HCT116 (cell line): ENCODE results near the gene RNF217. TPM values are rescaled to one million over a fixed set of nuclear protein-coding genes. Genes with fewer than 3 reads are reported as not detected.

Source experiments
- ATAC-seq: fragments of 200-7000 bp; cut with Tn5 transposase; 2 replicates; pipeline ENCODE4 v1.9.1; 2020; ENCODE audit warnings: mild to moderate bottlenecking, moderate library complexity
- BruUV-seq: library from RNA; stranded (reverse); fragments of 400-500 nt; replicated peaks from 2 replicates; lab custom pipeline; 2021; lab: Mats Ljungman, UMichigan
- CTCF ChIA-PET: fragments of 300-600 bp; sonication (Branson Sonifier 250); formaldehyde crosslinking; loops from one replicate; lab custom pipeline; 2021; ENCODE audit warnings: antibody characterized with exemption; lab: Charles Lee
- POLR2A ChIA-PET: fragments of 300-600, 350-600 bp; sonication (Branson Sonifier 250); formaldehyde crosslinking; loops from one replicate; lab custom pipeline; 2021; ENCODE audit warnings: antibody characterized with exemption; lab: Charles Lee
- RAD21 ChIA-PET, 2 experiments: fragments of 300-600 bp; sonication (Branson Sonifier 250); formaldehyde crosslinking; loops; one replicate each; lab custom pipeline; 2023; ENCODE audit warnings: low total read pairs in 2 of 2; ENCODE audit not compliant: uncharacterized antibody in 2 of 2, unreplicated experiment in 2 of 2, low non-redundant PET in 1 of 2; lab: Charles Lee
- DNase-seq: peaks from one replicate; pipeline ENCODE4 v3.0.0-alpha.2; 2010; ENCODE audit warnings: low read depth, low spot score
- H2AFZ ChIP-seq: fragments of 200-600 bp; shearing (Covaris generic), sonication (generic); 2 replicates; pipeline ENCODE4 v1.6.1; 2017; ENCODE audit warnings: low read depth, mixed run types, mixed read lengths, antibody characterized with exemption, low read length; ENCODE audit not compliant: poor library complexity, severe bottlenecking
- H3K27ac ChIP-seq: 2 replicates; pipeline ENCODE4 v1.5.1; 2012; ENCODE audit warnings: low read depth, low read length
- H3K27me3 ChIP-seq: fragments of 200-600 bp; sonication (generic); 2 replicates; pipeline ENCODE4 v1.6.1; 2016; ENCODE audit warnings: mixed run types, low read length, mixed read lengths; ENCODE audit not compliant: insufficient read depth
- H3K36me3 ChIP-seq, 2 experiments: fragments of 200-500 bp in 1 of 2; fragments of 200-600 bp in 1 of 2; sonication (Bioruptor generic) in 1 of 2; sonication (generic) in 1 of 2; 2 replicates each; pipeline versions ENCODE4 v1.5.1 to v1.6.1; 2014 to 2016; ENCODE audit warnings: low read length in 2 of 2, inconsistent platforms in 1 of 2, mixed read lengths in 1 of 2, mixed run types in 1 of 2; ENCODE audit not compliant: insufficient read depth in 2 of 2, control insufficient read depth in 1 of 2
- H3K4me1 ChIP-seq, 2 experiments: fragments of 200-600 bp in 1 of 2; sonication (generic) in 1 of 2; 2 replicates each; pipeline versions ENCODE4 v1.5.1 to v1.6.1; 2012 to 2017; ENCODE audit warnings: low read length in 2 of 2, inconsistent platforms in 1 of 2, mild to moderate bottlenecking in 1 of 2, mixed read lengths in 1 of 2, mixed run types in 1 of 2, moderate library complexity in 1 of 2; ENCODE audit not compliant: insufficient read depth in 2 of 2, control insufficient read depth in 1 of 2
- H3K4me2 ChIP-seq: fragments of 200-600 bp; sonication (generic); 2 replicates; pipeline ENCODE4 v1.6.1; 2017; ENCODE audit warnings: mixed run types, low read length, mixed read lengths
- H3K4me3 ChIP-seq, 2 experiments: fragments of 200-600 bp in 1 of 2; sonication (generic) in 1 of 2; replicated peaks in 1 of 2; 2 replicates each; pipeline ENCODE4 v1.5.1; 2011 to 2016; ENCODE audit warnings: low read length in 2 of 2, control low read depth in 1 of 2, low read depth in 1 of 2, mild to moderate bottlenecking in 1 of 2, mixed read lengths in 1 of 2, mixed run types in 1 of 2
- H3K79me2 ChIP-seq: fragments of 200-600 bp; sonication (generic); 2 replicates; pipeline ENCODE4 v1.6.1; 2017; ENCODE audit warnings: mild to moderate bottlenecking, mixed run types, low read length, moderate library complexity, mixed read lengths; ENCODE audit not compliant: insufficient read depth
- H3K9ac ChIP-seq: fragments of 200-600 bp; sonication (generic); 2 replicates; pipeline ENCODE4 v1.6.1; 2016; ENCODE audit warnings: low read length, mixed read lengths
- H3K9me2 ChIP-seq: fragments of 200-600 bp; sonication (generic), shearing (Covaris generic); 2 replicates; pipeline ENCODE4 v1.6.1; 2017; ENCODE audit warnings: mixed run types, mild to moderate bottlenecking, moderate library complexity; ENCODE audit not compliant: insufficient read depth
- H3K9me3 ChIP-seq, 2 experiments: fragments of 200-500 bp in 1 of 2; fragments of 200-600 bp in 1 of 2; sonication (Bioruptor generic) in 1 of 2; sonication (generic) in 1 of 2; 2 replicates each; pipeline ENCODE4 v1.6.1; 2014 to 2017; ENCODE audit warnings: low read length in 2 of 2, mixed read lengths in 2 of 2, inconsistent platforms in 1 of 2, low read depth in 1 of 2, mild to moderate bottlenecking in 1 of 2, mixed run types in 1 of 2, moderate library complexity in 1 of 2; ENCODE audit not compliant: control insufficient read depth in 1 of 2, insufficient read depth in 1 of 2
- H4K20me1 ChIP-seq: fragments of 200-600 bp; sonication (generic), shearing (Covaris generic); 2 replicates; pipeline ENCODE4 v1.6.1; 2017; ENCODE audit warnings: mixed run types, mild to moderate bottlenecking, moderate library complexity; ENCODE audit not compliant: insufficient read depth
- CEBPB ChIP-seq: IDR thresholded peaks from 2 replicates; pipeline ENCODE4 v1.6.1; 2012; ENCODE audit warnings: low read depth
- EGR1 ChIP-seq: IDR thresholded peaks from 2 replicates; pipeline ENCODE4 v1.6.1; 2012; ENCODE audit warnings: low read depth
- ELF1 ChIP-seq: IDR thresholded peaks from 2 replicates; pipeline ENCODE4 v1.6.1; 2012; ENCODE audit warnings: low read depth, borderline replicate concordance
- EZH2 ChIP-seq: fragments of 200-600 bp; sonication (generic); IDR thresholded peaks from 2 replicates; pipeline ENCODE4 v1.6.1; 2017; ENCODE audit warnings: antibody characterized with exemption, mixed run types
- EZH2phosphoT487 ChIP-seq: fragments of 200-600 bp; IDR thresholded peaks from 2 replicates; pipeline ENCODE4 v1.6.1; 2018; ENCODE audit warnings: antibody characterized with exemption, borderline replicate concordance
- JUND ChIP-seq: IDR thresholded peaks from 2 replicates; pipeline ENCODE4 v1.6.1; 2012
- RAD21 ChIP-seq: IDR thresholded peaks from 2 replicates; pipeline ENCODE4 v1.6.1; 2012; ENCODE audit warnings: low read depth, mild to moderate bottlenecking
- SIN3A ChIP-seq: IDR thresholded peaks from 2 replicates; pipeline ENCODE4 v1.6.1; 2012; ENCODE audit warnings: low read depth
- SRF ChIP-seq: IDR thresholded peaks from 2 replicates; pipeline ENCODE4 v1.6.1; 2012; ENCODE audit warnings: low read depth
- YY1 ChIP-seq: IDR thresholded peaks from 2 replicates; pipeline ENCODE4 v1.6.1; 2011; ENCODE audit warnings: low read length, low read depth, moderate library complexity, mild to moderate bottlenecking; ENCODE audit not compliant: insufficient replicate concordance; ENCODE audit errors: extremely low read depth
- ZFX ChIP-seq: fragments of 450-650 bp; IDR thresholded peaks from 2 replicates; pipeline ENCODE4 v1.6.1; 2017
- ZNF274 ChIP-seq: fragments of 200-500 bp; sonication (Bioruptor generic); IDR thresholded peaks from 2 replicates; pipeline ENCODE4 v1.6.1; 2014; ENCODE audit warnings: mild to moderate bottlenecking, low read depth, low read length, inconsistent platforms
- intact Hi-C: fragments of 100-400 bp; cut with micrococcal nuclease; formaldehyde crosslinking; loops from 2 replicates; pipeline ENCODE4 v1.10.0; 2022
- total RNA-seq: library from RNA; stranded (reverse); gene quantifications from one replicate; pipeline ENCODE4 v1.2.1, GENCODE V29; 2021; ENCODE audit not compliant: unreplicated experiment
- TF ChIP-seq, protein P1 (sequence below): IDR thresholded peaks from 2 replicates; pipeline ENCODE4 v1.6.1; 2011; ENCODE audit warnings: mild to moderate bottlenecking, low read length, moderate library complexity; ENCODE audit not compliant: insufficient replicate concordance; ENCODE audit errors: extremely low read depth

RNF217 gene
- total RNA-seq, 1 experiment from 2014 or later: 20.4 TPM

GRCh38 chr6:124970243-124970642, 8.0 kb downstream of the RNF217 start:
- no peak for DNase-seq
- no peak overlapping the region for H3K4me3 ChIP-seq
- peaks cover 0 to 9% of the 10 kb centered on the region in 2 experiments; a peak in 1 of 4 replicates for H3K36me3 ChIP-seq
- H3K27me3 ChIP-seq: no peaks in the 10 kb centered on the region
- no peaks in the 10 kb centered on the region; the same call in 1 of the 2 replicates for H4K20me1 ChIP-seq
- no peak overlapping the region for H3K27ac ChIP-seq
- no peak for ATAC-seq
- no peak for TF ChIP-seq SRF
- TF ChIP-seq ELF1: no peak
- no peak for TF ChIP-seq EGR1
- no peak for TF ChIP-seq RAD21
- TF ChIP-seq SIN3A: no peak
- no peak for TF ChIP-seq CEBPB
- no TSS peak for BruUV-seq
- CTCF ChIA-PET: no interaction called here
- RAD21 ChIA-PET: no interaction called here
- H2AFZ ChIP-seq: no peak overlapping the region
- H3K9me3 ChIP-seq: no peaks in the 10 kb centered on the region
- H3K9me2 ChIP-seq: no peaks in the 10 kb centered on the region
- H3K79me2 ChIP-seq: peaks cover 79% of the 10 kb centered on the region
- H3K4me1 ChIP-seq: peaks cover 16 to 24% of the 10 kb centered on the region in 2 experiments
- intact Hi-C loops: no loop called here
- no peak overlapping the region for H3K9ac ChIP-seq
- POLR2A ChIA-PET: no interaction called here
- no peak overlapping the region for H3K4me2 ChIP-seq

- ChIA-PET RAD21 (no interaction called here), POLR2A (no interaction called here), CTCF (no interaction called here)
- no peak overlapping the region for H3K9ac ChIP-seq
- no peak overlapping the region for H3K27ac ChIP-seq
- H3K4me1 ChIP-seq: peaks cover 11 to 18% of the 10 kb centered on the region in 2 experiments
- no peaks in the 10 kb centered on the region; the same call in 1 of the 2 replicates for H4K20me1 ChIP-seq
- ATAC-seq: no peak
- intact Hi-C loops: no loop called here
- DNase-seq: no peak
- H3K9me2 ChIP-seq: no peaks in the 10 kb centered on the region
- TF ChIP-seq ZFX (no peak), RAD21 (no peak), EZH2 (no peak), JUND (no peak), YY1 (no peak), ZNF274 (no peak), SIN3A (no peak), EZH2phosphoT487 (no peak)
- TF ChIP-seq, protein P1, sequence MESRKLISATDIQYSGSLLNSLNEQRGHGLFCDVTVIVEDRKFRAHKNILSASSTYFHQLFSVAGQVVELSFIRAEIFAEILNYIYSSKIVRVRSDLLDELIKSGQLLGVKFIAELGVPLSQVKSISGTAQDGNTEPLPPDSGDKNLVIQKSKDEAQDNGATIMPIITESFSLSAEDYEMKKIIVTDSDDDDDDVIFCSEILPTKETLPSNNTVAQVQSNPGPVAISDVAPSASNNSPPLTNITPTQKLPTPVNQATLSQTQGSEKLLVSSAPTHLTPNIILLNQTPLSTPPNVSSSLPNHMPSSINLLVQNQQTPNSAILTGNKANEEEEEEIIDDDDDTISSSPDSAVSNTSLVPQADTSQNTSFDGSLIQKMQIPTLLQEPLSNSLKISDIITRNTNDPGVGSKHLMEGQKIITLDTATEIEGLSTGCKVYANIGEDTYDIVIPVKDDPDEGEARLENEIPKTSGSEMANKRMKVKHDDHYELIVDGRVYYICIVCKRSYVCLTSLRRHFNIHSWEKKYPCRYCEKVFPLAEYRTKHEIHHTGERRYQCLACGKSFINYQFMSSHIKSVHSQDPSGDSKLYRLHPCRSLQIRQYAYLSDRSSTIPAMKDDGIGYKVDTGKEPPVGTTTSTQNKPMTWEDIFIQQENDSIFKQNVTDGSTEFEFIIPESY: no peak
- H3K4me2 ChIP-seq: no peak overlapping the region
- BruUV-seq: no TSS peak
- H3K9me3 ChIP-seq: no peaks in the 10 kb centered on the region
- H2AFZ ChIP-seq: no peak overlapping the region
- no peaks in the 10 kb centered on the region for H3K27me3 ChIP-seq
- H3K4me3 ChIP-seq: no peak overlapping the region
- H3K79me2 ChIP-seq: peaks cover 80% of the 10 kb centered on the region
- H3K36me3 ChIP-seq: peaks cover 0 to 9% of the 10 kb centered on the region in 2 experiments; a peak in 1 of 4 replicates
Measured at GRCh38 chr6:124970763-124971162, 8.5 kb downstream of the RNF217 start.
